RCC 7860 (cell line): ENCODE results near the gene FBLN1.
A peak's percentile ranks its signal among the peaks of the same experiment; 100 is the strongest.
"Not testable (repeated sequence)": the region's sequence is repeated elsewhere in the genome, so short reads cannot be mapped to it uniquely, and the experiment has no call there.

Source experiments
- DNase-seq: peaks from one replicate; pipeline ENCODE4 v3.0.0-alpha.2; 2015; ENCODE audit warnings: low spot score
- FAIRE-seq: peaks from 2 replicates; lab custom pipeline; 2012; peaks lifted over from hg19 to GRCh38; lab: Jason Lieb, UNC

FBLN1 gene, protein sequence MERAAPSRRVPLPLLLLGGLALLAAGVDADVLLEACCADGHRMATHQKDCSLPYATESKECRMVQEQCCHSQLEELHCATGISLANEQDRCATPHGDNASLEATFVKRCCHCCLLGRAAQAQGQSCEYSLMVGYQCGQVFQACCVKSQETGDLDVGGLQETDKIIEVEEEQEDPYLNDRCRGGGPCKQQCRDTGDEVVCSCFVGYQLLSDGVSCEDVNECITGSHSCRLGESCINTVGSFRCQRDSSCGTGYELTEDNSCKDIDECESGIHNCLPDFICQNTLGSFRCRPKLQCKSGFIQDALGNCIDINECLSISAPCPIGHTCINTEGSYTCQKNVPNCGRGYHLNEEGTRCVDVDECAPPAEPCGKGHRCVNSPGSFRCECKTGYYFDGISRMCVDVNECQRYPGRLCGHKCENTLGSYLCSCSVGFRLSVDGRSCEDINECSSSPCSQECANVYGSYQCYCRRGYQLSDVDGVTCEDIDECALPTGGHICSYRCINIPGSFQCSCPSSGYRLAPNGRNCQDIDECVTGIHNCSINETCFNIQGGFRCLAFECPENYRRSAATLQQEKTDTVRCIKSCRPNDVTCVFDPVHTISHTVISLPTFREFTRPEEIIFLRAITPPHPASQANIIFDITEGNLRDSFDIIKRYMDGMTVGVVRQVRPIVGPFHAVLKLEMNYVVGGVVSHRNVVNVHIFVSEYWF

DNA sequence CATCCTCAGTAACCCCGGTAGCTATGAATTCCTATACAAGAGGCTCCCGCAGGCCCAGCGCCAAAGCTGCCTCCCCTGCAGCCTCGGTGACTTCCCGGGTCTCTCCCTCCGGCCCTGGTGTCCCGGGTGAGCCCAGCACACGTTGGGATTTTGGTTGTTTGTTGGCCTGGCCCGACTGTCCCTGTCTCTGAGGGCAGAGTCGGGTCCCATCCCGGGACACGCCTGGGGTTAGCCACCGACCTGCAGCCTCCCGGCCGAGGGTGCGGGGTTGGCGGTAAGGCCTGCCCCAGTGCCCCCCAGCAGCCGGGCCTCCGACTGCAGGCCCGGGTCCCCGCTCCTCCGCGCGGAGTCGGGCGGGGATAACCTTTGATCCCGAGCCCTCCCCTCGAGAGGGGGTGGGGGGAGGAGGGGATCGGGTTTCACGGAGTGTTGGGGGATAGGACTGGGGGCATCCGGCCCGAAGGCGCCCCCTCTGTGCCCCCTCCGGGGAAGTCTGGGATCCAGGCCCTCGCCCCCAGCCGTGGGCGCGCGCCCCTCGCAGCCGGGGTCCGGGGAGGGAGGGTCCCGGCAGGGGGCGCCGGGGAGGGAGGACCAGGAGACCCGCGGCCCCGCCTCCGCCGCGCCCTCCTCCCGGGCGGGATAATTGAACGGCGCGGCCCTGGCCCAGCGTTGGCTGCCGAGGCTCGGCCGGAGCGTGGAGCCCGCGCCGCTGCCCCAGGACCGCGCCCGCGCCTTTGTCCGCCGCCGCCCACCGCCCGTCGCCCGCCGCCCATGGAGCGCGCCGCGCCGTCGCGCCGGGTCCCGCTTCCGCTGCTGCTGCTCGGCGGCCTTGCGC is at the start of gene FBLN1:
FBLN1 (plus strand) TSS at position 669 of the 835 bp plus-strand sequence; CDS start at position 772, 103 bp downstream.
- DNase-seq (no peak), FAIRE-seq (no peak)

DNA sequence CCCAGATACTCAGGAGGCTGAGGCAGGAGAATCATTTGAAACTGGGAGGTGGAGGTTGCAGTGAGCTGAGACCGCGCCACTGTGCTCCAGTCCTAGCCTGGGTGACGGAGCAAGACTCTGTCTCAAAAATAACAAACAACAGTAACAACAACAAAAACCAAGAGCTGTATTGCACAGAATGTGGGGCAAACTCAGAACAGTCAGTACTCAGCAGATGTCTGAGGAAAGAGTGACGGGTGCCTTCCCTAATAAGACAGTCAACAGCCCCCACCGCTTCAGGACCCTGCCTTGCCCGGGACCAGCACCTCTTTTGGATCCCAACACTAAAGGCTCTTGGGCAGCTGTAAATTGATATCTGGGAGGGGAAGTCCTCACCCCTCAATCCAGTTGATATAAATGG is 48.9 kb upstream of the FBLN1 start:
- no peak for DNase-seq
- no peak for FAIRE-seq

DNA sequence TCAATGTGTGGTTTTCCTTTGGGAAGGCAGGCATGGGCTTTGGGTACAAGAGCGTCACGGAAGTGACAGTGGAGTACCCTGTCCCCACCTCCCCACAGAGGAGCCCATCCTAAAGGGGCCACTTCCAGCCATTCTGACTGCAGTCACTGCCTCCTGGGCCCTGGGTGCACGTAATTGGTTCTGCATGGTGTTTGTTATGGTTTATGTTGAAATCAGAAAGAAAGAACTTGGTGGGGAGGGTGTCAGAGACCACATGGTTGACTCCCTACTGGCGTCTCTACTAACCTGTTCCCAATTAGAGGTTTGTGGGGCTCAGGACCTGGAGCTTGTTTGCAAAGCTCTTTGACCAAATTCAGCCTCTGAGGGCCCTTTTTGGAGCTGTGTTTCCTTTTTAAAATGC is 48.4 kb upstream of the FBLN1 start:
- FAIRE-seq (no peak), DNase-seq (no peak)

DNA sequence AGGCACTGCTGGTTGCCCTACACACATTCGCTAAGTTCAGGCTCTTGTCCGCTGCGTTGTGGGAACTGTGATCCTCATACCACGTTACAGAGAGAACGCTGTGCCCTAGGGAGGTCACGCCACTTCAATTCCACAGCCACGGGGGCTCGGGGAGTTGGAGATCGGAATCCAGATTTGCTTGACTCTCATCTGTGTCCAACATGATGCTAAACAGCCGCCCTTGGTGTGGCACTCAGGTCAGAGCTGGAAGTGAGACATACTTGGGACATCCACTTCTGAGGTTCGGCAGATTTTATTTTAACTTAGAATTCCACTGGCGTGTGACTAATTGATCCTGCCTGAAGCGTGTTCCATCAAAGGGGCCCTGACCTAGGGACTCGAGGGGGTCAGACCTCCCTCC is 47.5 kb upstream of the FBLN1 start:
- no peak for FAIRE-seq

DNA sequence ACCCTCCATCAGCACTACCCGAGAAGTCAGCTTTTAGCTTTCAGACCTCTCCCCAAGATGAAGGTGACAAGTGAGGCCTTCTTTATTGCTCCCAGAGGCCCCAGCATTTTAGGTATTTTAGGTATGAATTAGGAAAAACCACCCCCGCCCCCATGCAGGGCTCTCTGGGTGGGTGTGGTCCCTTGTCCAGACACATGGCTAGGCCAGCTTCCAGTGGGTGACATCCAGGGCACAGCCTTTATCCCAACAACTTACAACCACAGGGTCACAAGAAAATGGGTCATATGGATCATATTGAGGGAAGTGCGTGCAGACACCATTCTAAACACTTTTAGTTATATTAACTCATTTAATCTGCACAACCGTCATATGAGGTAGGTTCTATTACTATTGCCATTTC is 47.1 kb upstream of the FBLN1 start:
- no peak for FAIRE-seq
- DNase-seq: no peak

More for the DNA sequence above, 47.5 kb upstream of the FBLN1 start:
- no peak for DNase-seq

DNA sequence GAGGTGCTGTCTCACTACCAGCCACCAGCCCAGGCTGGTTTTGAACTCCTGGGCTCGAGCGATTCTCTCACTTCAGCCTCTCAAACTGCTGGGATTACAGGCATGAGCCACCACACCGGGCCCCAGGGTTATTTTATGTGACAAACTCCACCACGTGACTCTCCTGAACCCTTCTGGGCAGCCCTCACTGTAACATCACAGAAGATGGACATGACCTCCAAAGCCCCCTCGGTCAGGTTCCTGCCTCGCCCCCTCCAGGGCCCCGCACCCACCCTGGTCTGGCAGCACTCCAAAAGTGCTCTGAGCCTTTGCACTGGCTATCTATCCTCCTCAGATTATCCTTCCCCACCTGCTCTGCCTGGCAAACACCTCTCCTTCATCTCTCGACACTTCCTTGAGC is 45.9 kb upstream of the FBLN1 start:
- FAIRE-seq (no peak), DNase-seq (no peak)

DNA sequence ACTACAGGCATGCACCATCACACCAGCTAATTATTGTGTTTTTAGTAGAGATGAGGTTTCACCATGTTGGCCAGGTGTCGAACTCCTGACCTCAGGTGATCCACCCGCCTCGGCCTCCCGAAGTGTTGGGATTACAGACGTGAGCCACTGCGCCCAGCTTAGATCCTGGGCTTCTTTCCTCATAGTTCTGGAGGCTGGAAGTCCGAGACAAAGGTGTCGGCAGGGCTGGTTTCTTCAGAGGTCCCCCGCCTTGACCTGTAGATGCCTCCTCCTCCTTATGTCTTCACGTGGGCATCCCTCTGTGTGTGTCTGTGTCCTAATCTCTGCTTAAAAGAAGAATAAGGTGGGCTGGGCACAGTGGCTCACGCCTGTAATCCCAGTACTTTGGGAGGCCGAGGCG is 44.2 kb upstream of the FBLN1 start:
- FAIRE-seq (no peak), DNase-seq (no peak)

DNA sequence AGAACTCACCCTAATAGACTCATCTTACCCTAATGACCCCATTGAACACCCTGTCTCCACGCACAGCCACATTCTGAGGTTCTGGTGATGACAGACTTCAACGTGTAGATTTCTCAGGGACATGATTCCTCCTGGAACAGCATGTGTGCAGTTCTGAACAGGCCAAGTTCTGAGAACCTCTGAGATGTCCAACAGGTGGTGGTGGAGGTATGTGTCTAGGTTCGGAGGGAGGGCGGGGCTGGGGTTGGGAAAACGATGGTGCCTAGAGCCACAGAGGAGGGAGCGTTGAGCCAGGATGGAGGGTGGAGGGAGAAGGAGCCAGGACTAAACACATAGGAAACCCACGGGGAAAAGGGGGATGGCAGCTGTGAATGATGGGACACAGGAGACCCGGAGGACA is 43.4 kb upstream of the FBLN1 start:
- DNase-seq (no peak), FAIRE-seq (no peak)

DNA sequence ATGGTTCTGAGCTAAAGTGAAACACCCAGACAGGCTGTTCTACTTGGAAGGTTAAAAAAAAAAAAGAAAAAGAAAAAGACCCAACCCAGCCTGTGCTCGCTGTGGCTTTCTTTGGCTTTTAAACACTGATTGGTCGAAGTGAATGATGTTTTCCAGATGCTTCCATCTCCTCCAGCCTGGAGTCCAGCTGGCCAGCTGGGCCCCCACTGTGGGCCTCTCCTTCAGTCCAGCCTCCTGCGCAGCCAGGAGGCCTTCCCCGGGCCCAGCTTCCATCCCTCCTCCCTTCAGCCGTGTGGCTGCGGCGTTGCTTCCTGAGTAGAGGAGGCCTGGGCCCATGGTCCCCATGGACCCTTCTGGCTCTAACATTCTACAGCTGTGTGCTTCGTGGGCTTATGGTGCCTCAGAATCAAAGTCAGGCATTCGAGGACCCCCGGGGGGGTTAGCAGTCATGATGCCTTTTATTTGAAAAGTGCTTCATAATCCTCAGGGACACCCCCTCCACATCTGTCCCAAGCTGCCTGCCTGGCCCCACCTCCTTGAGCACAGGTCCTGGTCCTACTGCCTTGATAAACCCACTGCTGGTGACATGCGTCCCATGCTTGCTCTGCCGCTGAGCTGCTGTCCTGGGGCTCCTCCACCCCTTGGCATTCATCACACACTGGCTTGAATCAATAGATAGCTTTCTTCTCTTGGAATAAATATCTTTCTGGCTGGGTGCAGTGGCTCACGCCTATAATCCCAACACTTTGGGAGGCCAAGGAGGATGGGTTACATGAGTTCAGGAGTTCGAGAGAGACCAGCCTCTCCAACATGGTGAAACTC is 42.2 kb upstream of the FBLN1 start:
- DNase-seq: no peak

DNA sequence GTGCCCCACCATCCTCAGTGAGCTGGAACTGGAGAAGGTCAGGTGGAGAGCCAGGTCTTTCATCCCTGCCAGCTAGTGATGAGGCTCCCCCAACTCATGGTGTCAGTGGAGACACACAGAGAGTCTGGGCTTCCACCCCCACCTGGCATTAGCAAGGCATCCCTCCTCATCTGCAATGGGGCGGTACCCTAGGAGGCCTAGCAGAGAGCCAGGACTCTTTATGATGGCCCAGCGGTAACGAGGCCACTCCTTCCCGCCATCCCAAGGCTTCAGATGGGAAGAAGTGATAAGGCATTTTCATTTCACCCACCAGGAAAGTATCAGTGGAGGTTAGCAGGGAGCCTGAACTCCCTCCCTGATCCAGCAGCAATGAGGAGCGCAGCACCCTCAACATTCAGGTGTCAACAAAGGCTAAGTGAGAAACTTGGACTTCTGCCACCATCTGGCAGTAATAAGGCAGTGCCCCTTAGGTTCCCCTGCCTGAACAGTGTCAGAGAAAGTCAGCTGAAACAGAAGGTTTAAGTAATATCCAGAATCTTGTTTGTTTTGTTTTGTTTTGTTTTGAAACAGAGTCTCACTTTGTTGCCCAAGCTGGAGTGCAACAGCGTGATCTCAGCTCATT is 40.5 kb upstream of the FBLN1 start:
- FAIRE-seq (no peak), DNase-seq (no peak)

More for the DNA sequence above, 42.2 kb upstream of the FBLN1 start:
- FAIRE-seq: no peak

DNA sequence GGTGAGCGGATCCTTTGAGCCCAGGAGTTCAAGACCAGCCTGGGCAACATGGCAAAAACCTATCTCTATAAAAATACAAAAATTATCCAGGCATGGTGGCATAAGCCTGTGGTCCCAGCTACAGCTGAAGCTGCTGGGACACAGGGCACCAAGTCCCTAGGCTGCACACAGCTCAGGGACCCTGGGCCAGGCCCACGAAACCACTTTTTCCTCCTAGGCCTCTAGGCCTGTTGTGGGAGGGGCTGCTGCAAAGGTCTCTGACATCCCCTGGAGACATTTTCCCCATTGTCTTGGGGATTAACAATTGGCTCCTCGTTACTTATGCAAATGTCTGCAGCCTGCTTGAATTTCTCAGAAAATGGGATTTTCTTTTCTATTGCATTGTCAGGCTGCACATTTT is 39.0 kb upstream of the FBLN1 start:
- not testable (repeated sequence) for FAIRE-seq, DNase-seq

DNA sequence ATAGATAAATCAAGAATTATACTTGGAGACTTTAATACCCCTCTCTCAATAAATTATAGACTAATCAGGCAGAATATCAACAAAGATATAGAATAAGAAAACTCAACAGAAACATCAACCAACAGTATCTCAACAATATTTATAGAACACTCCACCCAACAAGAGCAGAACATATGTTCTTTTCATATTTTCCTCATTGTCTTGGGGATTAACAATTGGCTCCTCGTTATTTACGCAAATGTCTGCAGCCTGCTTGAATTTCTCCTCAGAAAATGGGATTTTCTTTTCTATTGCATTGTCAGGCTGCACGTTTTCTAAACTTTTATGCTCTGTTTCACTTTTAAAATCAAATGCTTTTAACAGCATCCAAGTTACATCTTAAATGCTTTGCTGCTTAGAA is 37.0 kb upstream of the FBLN1 start:
- DNase-seq: no peak
- no peak for FAIRE-seq

DNA sequence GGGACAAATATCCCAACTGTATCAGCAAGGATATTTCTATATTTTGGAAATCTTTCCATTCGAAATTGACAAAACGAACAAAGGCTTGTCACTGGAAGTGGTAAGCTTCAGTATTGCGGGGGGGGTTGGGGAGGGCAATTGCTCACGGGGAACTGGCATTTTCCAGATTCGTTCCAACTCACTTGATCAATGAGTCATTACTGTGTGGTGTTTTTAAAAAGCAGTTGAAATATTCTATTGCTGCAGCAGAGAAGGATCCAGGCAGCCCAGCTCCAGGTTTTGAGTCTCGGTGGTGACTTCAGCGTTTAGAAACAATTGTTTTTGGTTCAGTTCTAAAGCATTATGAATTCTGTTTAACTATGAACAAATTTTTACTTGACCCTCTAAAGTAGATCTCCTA is 33.8 kb upstream of the FBLN1 start:
- peak; percentile 75 for FAIRE-seq
- DNase-seq: peak; percentile 46

DNA sequence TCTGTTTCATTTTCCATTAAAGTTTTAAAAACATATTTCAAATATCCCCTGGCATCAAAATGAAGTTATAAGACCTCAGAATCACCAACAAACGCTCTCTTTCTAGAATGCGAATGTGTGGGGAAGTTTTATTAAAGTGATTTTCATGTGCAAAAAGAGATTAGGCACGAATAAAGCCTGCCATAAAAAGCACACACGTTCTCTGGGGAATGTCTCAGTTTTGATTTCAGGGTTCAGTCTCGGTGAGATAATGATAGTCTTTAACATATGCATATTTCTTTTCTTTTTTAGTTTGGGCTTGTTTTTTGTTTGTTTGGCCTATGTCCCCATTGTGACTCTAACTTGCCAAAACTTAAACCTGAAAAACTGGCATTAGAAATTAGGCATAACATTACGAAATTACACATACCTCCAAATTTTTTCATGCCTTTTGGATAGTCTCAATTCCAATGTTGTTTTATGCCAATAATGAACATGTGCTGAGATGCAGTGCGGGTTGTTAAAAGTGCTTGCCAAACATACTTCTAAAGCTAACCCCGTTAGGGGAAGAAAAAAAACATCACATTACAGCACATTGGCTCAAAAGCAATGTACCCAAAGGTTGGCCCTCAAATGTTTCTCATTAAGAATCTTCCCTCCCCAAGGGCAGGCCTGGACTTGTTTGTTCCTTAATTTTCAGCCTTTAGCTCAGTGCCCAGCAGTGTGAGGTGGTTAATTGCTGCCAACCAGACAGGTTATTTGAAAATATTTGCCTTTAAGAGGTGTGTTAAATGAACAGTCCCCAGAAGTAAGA is 33.2 kb upstream of the FBLN1 start:
- FAIRE-seq (no peak), DNase-seq (no peak)

DNA sequence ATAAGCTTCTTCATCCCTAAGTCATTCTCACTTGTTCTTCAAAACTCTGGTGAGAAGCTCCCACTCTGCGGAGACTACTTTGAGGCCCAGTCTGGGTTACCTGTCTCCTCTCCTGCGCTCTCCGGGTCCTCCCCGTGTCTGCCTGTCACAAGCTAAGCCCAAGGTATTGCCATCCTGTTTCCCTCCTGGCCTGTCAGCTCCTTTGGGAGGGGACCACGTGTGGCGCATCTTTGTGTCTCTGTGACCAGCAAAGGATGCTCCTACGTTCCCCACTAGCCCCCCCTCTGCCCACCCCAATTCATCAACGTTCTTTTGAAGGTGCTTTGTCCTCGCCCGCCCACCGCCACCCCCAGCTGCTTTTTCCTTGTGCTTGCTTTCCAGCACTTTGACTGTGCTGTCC is 31.8 kb upstream of the FBLN1 start:
- FAIRE-seq: no peak
- no peak for DNase-seq

DNA sequence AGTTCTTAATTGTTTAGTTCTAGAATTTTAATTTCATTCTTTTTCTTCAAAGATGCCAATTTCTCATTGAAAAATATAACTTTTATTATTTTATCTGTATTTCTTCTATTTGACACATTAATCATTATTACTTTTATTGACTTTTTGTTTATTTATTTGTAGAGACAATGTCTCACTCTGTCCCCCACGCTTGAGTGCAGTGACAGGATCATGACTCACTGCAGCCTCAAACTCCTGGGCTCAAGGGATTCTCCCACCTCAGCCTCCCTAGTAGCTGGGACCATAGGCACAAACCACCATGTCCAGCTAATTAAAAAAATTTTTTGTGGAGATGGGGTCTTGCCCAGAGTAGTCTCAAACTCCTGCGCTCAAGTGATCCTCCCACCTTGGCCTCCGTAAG is 30.3 kb upstream of the FBLN1 start:
- DNase-seq (no peak), FAIRE-seq (peak; percentile 63)

DNA sequence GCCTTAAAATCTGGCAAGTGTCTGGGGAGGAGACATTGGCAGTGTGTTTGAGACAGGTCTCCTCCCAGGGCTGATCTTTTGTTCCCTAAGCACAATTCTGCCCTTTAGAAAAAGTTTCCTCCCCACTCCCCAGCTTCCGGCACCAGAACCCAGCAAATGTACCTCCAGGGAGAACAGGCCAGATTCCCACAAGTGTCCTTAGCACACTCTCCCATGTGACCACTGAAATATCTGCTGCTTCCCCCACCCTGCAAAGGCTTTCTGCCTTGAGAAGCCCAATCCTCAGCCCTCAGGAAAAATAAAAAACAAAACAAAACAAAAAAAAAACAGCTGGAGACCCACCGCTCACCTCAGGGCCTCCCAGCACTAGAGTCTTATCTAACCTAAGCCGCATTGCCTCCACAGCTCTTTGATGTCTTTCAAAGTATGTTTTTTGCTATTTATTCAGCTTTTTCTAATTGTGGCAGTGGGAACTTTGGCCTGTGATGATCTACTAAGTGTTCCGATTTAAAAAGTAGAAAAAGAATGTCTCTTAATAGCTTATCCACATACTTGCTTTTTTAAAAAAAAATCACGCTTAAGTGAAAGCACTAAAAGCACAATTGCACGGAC is 29.0 kb upstream of the FBLN1 start:
- FAIRE-seq (no peak), DNase-seq (no peak)

DNA sequence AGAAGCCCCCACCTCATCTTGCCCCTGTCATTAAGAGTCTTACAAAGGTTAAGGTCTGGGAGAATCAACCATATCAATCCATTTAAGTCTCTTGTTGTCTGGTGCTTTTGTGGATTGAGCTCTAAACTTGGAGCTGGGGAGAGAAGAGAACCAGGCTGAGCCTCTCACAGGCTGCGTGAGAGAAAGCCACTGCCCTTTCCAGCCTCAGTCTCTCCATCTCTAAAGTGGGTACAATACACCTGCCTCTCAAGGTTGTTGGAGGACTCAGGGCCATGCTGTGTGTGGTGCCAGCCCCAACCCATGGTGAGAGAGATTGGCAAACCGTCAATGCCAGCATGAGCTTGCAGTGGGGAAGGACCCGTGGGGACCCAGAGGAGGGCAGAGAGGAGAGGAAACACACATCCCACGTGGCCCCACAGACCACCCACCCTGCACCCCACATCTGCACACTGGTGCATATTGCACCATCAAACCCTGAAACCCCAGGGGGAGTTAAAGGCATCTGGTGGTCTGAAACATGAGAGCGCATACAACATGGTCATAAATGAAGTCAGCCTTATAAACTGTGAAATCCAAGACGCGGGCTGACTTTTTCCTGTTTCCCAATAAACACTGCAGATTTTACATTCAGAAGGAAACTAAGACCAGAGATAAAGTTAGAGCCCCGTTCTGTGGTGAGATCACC is 27.5 kb upstream of the FBLN1 start:
- FAIRE-seq (no peak), DNase-seq (no peak)
